PC-9 (cell line): ENCODE results near the gene TRPM6.

Source experiments
- CTCF ChIP-seq: fragments of 200-600 bp; sonication (generic); conservative IDR thresholded peaks from 2 replicates; pipeline ENCODE4 v1.6.1; 2017; ENCODE audit warnings: mixed run types, antibody characterized with exemption, mild to moderate bottlenecking, moderate library complexity
- EZH2 ChIP-seq: fragments of 200-600 bp; sonication (generic); IDR thresholded peaks from 2 replicates; pipeline ENCODE4 v1.8.0; 2017; ENCODE audit warnings: antibody characterized with exemption, low read depth

- TF ChIP-seq CTCF (no peak), EZH2 (no peak)
These were observed 158.5 kb downstream of the TRPM6 start for GRCh38 chr9:74729136-74729695.
